ENCODE measurements around the gene LBH.
A peak's percentile ranks its signal among the peaks of the same experiment; 100 is the strongest.

LBH gene

GRCh38 chr2:30217644-30218337 lies 13.5 kb upstream of the LBH start:
- DNase-seq (ENCODE audit: low read depth): no peak

- DNase-seq (ENCODE audit: low read depth): no peak
These were observed 13.0 kb upstream of the LBH start for GRCh38 chr2:30218338-30218713.

- no peak for DNase-seq (ENCODE audit: low read depth)
These were observed 12.5 kb upstream of the LBH start for GRCh38 chr2:30218814-30219213.

GRCh38 chr2:30219886-30220875 lies 11.2 kb upstream of the LBH start:
- no peak for DNase-seq (ENCODE audit: low read depth)

GRCh38 chr2:30221531-30221930 lies 9.8 kb upstream of the LBH start:
- no peak for DNase-seq (ENCODE audit: low read depth)

GRCh38 chr2:30222031-30222430 lies 9.3 kb upstream of the LBH start:
- DNase-seq (ENCODE audit: low read depth): no peak

GRCh38 chr2:30222636-30223360 lies 8.5 kb upstream of the LBH start:
- DNase-seq (ENCODE audit: low read depth): no peak

GRCh38 chr2:30223413-30223874 lies 7.9 kb upstream of the LBH start:
- no peak for DNase-seq (ENCODE audit: low read depth)

- DNase-seq (ENCODE audit: low read depth): no peak
These were observed 7.2 kb upstream of the LBH start for GRCh38 chr2:30224151-30224550.

- no peak for DNase-seq (ENCODE audit: low read depth)
These were observed 6.1 kb upstream of the LBH start for GRCh38 chr2:30225131-30225762.

GRCh38 chr2:30226144-30227032 lies 4.9 kb upstream of the LBH start:
- DNase-seq (ENCODE audit: low read depth): no peak

- DNase-seq (ENCODE audit: low read depth): no peak
These were observed 1.7 kb upstream of the LBH start for GRCh38 chr2:30229596-30229995.

GRCh38 chr2:30230497-30231211 lies 680 bp upstream of the LBH start:
- no peak for DNase-seq (ENCODE audit: low read depth)

GRCh38 chr2:30231996-30232800 lies 864 bp downstream of the LBH start:
- peak; percentile 40 for DNase-seq (ENCODE audit: low read depth)

GRCh38 chr2:30232801-30233130 lies 1.4 kb downstream of the LBH start:
- no peak for DNase-seq (ENCODE audit: low read depth)

- DNase-seq (ENCODE audit: low read depth): no peak
These were observed 2.1 kb downstream of the LBH start for GRCh38 chr2:30233271-30234009.

GRCh38 chr2:30234180-30234971 lies 3.0 kb downstream of the LBH start:
- DNase-seq (ENCODE audit: low read depth): no peak
